ENCODE data around the gene USP10. TPM values are rescaled to one million over a fixed set of nuclear protein-coding genes. Genes with fewer than 3 reads are reported as not detected.

The USP10 gene
- total and polyA plus RNA-seq, 2 donors (not counting 1 experiment from before 2014, with no cell fraction given): 48.9 to 134 TPM

DNA sequence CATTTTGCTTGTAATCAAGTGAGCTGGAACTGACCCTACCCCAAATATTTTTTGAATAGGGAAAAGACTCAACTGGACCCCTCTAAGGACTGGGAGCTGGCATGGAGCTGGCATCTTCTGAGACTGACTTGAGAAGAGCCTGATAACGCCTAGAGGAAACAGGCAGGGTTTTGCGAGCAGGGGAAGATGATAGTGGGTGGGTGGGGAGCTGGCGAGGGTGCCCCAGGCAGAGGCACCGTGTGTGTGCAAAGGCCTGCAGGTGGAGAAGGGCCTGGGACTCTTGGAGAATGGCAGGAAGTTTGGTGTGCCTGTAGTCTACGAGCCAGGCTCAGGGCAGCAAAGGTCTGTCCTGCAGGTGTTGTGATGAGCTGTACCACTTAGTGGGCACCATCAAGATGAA, 124.1 kb downstream of the USP10 start:
- intact Hi-C loops (cut with micrococcal nuclease): no loop called here
- Histone ChIP-seq H3K9me3 (ENCODE audit: control extremely low read depth in 1 of 3, control insufficient read depth in 2 of 3, insufficient read depth in 1 of 3, low read length in 2 of 3) (peaks cover 0 to 3% (median 0%) of the 10 kb centered on the region in 3 donors), H3K4me3 (ENCODE audit: control extremely low read depth in 1 of 5, extremely low read depth in 1 of 5, insufficient read depth in 1 of 5, low read depth in 2 of 5, low read length in 4 of 5) (no peak overlapping the region), H3K79me2 (ENCODE audit: control insufficient read depth, insufficient read depth, low read length) (no peaks in the 10 kb centered on the region), H4K20me1 (ENCODE audit: control insufficient read depth, insufficient read depth, low read length, poor library complexity, severe bottlenecking) (no peaks in the 10 kb centered on the region), H3K9ac (ENCODE audit: low read length) (no peak overlapping the region), H3K27ac (ENCODE audit: low read length in 2 of 2) (no peak overlapping the region), H3K27me3 (replicated peaks in 1 of 4; ENCODE audit: control extremely low read depth in 1 of 4, control insufficient read depth in 3 of 4, insufficient read depth in 4 of 4, low read length in 3 of 4) (peaks cover 0 to 38% (median 14%) of the 10 kb centered on the region in 4 experiments), H3K36me3 (replicated peaks in 1 of 2; ENCODE audit: control extremely low read depth in 1 of 2, control insufficient read depth in 1 of 2, extremely low read depth in 1 of 2, insufficient read depth in 2 of 2, low read length in 1 of 2) (no peaks in the 10 kb centered on the region), H3K4me2 (replicated peaks; ENCODE audit: low read depth, low read length, poor library complexity, severe bottlenecking) (no peak overlapping the region), H3K4me1 (ENCODE audit: control insufficient read depth in 2 of 2, insufficient read depth in 2 of 2, low read length in 2 of 2) (peaks cover 11 to 13% of the 10 kb centered on the region in 2 donors), H2AFZ (ENCODE audit: insufficient read depth, low read depth, low read length, poor library complexity, severe bottlenecking) (no peak overlapping the region)
- Mint-ChIP-seq H3K4me3 (no peak overlapping the region), H3K9me3 (ENCODE audit: insufficient read depth) (no peaks in the 10 kb centered on the region), H3K27me3 (peaks cover 50% of the 10 kb centered on the region), H3K4me1 (peaks cover 8% of the 10 kb centered on the region), H3K27ac (no peak overlapping the region)
- no peak for TF ChIP-seq EZH2 (IDR thresholded peaks at IDR 0.05; ENCODE audit: borderline replicate concordance, insufficient read depth, low read depth, low read length, poor library complexity, severe bottlenecking)
- TF ChIP-seq, protein P1, sequence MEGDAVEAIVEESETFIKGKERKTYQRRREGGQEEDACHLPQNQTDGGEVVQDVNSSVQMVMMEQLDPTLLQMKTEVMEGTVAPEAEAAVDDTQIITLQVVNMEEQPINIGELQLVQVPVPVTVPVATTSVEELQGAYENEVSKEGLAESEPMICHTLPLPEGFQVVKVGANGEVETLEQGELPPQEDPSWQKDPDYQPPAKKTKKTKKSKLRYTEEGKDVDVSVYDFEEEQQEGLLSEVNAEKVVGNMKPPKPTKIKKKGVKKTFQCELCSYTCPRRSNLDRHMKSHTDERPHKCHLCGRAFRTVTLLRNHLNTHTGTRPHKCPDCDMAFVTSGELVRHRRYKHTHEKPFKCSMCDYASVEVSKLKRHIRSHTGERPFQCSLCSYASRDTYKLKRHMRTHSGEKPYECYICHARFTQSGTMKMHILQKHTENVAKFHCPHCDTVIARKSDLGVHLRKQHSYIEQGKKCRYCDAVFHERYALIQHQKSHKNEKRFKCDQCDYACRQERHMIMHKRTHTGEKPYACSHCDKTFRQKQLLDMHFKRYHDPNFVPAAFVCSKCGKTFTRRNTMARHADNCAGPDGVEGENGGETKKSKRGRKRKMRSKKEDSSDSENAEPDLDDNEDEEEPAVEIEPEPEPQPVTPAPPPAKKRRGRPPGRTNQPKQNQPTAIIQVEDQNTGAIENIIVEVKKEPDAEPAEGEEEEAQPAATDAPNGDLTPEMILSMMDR (IDR thresholded peaks at IDR 0.05): no peak
- DNase-seq (no peak), ATAC-seq (ENCODE audit: low read depth) (no peak)
- 62% methylated on average over 5 of the region's 5 CpGs for WGBS (ENCODE audit: insufficient coverage)
- POLR2A ChIA-PET: no interaction called here
- CTCF ChIA-PET: no interaction called here

DNA sequence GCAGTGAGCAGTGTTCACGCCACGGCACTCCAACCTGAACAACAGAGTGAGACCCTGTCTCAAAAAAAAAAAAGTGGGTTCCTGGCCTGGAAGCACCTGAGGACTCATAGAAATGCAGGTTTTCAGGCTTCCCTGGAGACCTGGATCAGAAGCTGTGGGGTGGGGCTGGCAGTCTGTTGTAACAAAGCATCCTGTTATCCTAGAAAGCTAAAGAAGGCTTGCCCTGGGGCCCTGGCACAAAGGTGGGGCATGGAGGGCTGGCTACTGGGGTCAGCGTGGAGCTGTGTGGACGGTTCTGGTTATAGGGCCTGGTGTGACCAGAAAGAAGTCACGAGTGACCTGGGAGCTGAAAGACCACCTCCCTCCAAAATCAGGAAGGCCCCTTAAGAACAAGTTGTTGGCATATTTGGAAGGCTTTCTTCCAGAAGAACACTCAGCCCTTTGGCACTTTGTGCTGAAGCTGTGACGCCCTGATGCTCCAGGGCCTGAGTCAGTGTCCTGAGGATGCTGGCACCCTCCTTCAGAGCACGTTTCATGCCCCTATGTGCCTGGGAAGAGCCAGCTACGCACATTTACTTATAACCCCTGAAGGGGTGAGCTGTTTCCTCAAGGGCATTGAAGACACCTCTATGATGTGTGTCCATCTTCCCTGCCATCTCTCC, 126.2 kb downstream of the USP10 start:
- no peak overlapping the region for H3K9ac ChIP-seq (ENCODE audit: low read length)
- TF ChIP-seq, protein P1 (IDR thresholded peaks at IDR 0.05): no peak
- no peak for TF ChIP-seq EZH2 (IDR thresholded peaks at IDR 0.05; ENCODE audit: borderline replicate concordance, insufficient read depth, low read depth, low read length, poor library complexity, severe bottlenecking)
- H4K20me1 ChIP-seq (ENCODE audit: control insufficient read depth, insufficient read depth, low read length, poor library complexity, severe bottlenecking): no peaks in the 10 kb centered on the region
- Mint-ChIP-seq H3K9me3 (ENCODE audit: insufficient read depth) (no peaks in the 10 kb centered on the region), H3K27me3 (peaks cover 40% of the 10 kb centered on the region), H3K27ac (no peak overlapping the region), H3K4me1 (no peaks in the 10 kb centered on the region), H3K4me3 (no peak overlapping the region)
- H3K4me1 ChIP-seq (ENCODE audit: control insufficient read depth in 2 of 2, insufficient read depth in 2 of 2, low read length in 2 of 2): no peaks in the 10 kb centered on the region
- H3K36me3 ChIP-seq (replicated peaks in 1 of 2; ENCODE audit: control extremely low read depth in 1 of 2, control insufficient read depth in 1 of 2, extremely low read depth in 1 of 2, insufficient read depth in 2 of 2, low read length in 1 of 2): no peaks in the 10 kb centered on the region
- POLR2A ChIA-PET: no interaction called here
- intact Hi-C loops (cut with micrococcal nuclease): no loop called here
- peaks cover 0 to 3% (median 0%) of the 10 kb centered on the region in 3 donors for H3K9me3 ChIP-seq (ENCODE audit: control extremely low read depth in 1 of 3, control insufficient read depth in 2 of 3, insufficient read depth in 1 of 3, low read length in 2 of 3)
- H3K4me3 ChIP-seq (ENCODE audit: control extremely low read depth in 1 of 5, extremely low read depth in 1 of 5, insufficient read depth in 1 of 5, low read depth in 2 of 5, low read length in 4 of 5): no peak overlapping the region
- H3K79me2 ChIP-seq (ENCODE audit: control insufficient read depth, insufficient read depth, low read length): no peaks in the 10 kb centered on the region
- no peak overlapping the region for H3K27ac ChIP-seq (ENCODE audit: low read length in 2 of 2)
- H3K27me3 ChIP-seq (replicated peaks in 1 of 4; ENCODE audit: control extremely low read depth in 1 of 4, control insufficient read depth in 3 of 4, insufficient read depth in 4 of 4, low read length in 3 of 4): peaks cover 0 to 22% (median 5%) of the 10 kb centered on the region in 4 experiments
- no peak overlapping the region for H2AFZ ChIP-seq (ENCODE audit: insufficient read depth, low read depth, low read length, poor library complexity, severe bottlenecking)
- CTCF ChIA-PET: interaction anchor here (0.6 kb wide), 1 partner anchor 15 kb away, joined by 3 read pairs; no protein-coding TSS in a partner anchor
- ATAC-seq (ENCODE audit: low read depth) (no peak), DNase-seq (no peak)
- H3K4me2 ChIP-seq (replicated peaks; ENCODE audit: low read depth, low read length, poor library complexity, severe bottlenecking): no peak overlapping the region
- 79% methylated on average over 5 of the region's 8 CpGs for WGBS (ENCODE audit: insufficient coverage)

Data from B cell (primary cell).